Uterus (tissue), 4 donors: ENCODE data around the gene MTHFD2. TPM values are rescaled to one million over a fixed set of nuclear protein-coding genes. Genes with fewer than 3 reads are reported as not detected.

ENCODE experiments used
- DNase-seq, 2 donors: peaks; one replicate each; pipeline ENCODE4 v3.0.0-alpha.2; 2019 to 2020
- H3K27ac ChIP-seq, 2 donors: fragments of 200-600 bp; sonication (generic); 1 replicate in 1 of 2; 2 replicates in 1 of 2; pipeline ENCODE4 v1.5.1; 2016 to 2018
- H3K27me3 ChIP-seq, 2 donors: fragments of 200-600 bp; sonication (generic); one replicate each; pipeline ENCODE4 v1.5.1; 2018 to 2019; ENCODE audit warnings: control low read depth in 1 of 2
- H3K36me3 ChIP-seq, 2 donors: fragments of 200-600 bp; sonication (generic); one replicate each; pipeline ENCODE4 v1.5.1; 2019; ENCODE audit warnings: control low read depth in 1 of 2
- H3K4me1 ChIP-seq, 2 donors: fragments of 200-600 bp; sonication (generic); one replicate each; pipeline ENCODE4 v1.5.1; 2018 to 2019; ENCODE audit warnings: control low read depth in 1 of 2
- H3K4me3 ChIP-seq, 2 donors: fragments of 200-600 bp; sonication (generic); 1 replicate in 1 of 2; 2 replicates in 1 of 2; pipeline ENCODE4 v1.5.1; 2018 to 2019; ENCODE audit warnings: mild to moderate bottlenecking in 1 of 2
- H3K9me3 ChIP-seq, 2 donors: fragments of 200-600 bp; sonication (generic); one replicate each; pipeline ENCODE4 v1.5.1; 2019; ENCODE audit warnings: control low read depth in 1 of 2
- POLR2A ChIP-seq, 2 donors: fragments of 450-650 bp; IDR thresholded peaks; one replicate each; pipeline ENCODE4 v1.6.1; 2016; ENCODE audit warnings: antibody characterized with exemption in 2 of 2, mild to moderate bottlenecking in 1 of 2, moderate library complexity in 1 of 2
- intact Hi-C: fragments of 100-400 bp; cut with DNase I; formaldehyde crosslinking; loops from one replicate; pipeline ENCODE4 v1.15.1; 2023; ENCODE audit warnings: low total_unique reads
- total RNA-seq, 4 donors: library from RNA; depleted of rRNA in 3 of 4; stranded (reverse); fragments of >200 nt in 3 of 4; gene quantifications; one replicate each; pipeline versions ENCODE4 v1.1.0 to v1.2.4, GENCODE V29; 2014 to 2023
- TF ChIP-seq, protein P1 (sequence below), 4 experiments: fragments of 200-600 bp in 2 of 4; fragments of 450-650 bp in 2 of 4; sonication (generic) in 2 of 4; IDR thresholded peaks; one replicate each; pipeline ENCODE4 v1.5.1; 2016 to 2019; ENCODE audit warnings: antibody characterized with exemption in 4 of 4, mild to moderate bottlenecking in 2 of 4, moderate library complexity in 1 of 4
- donor health status: DM: yes; HTN: yes; CAD: no.

Gene MTHFD2
- total RNA-seq, 4 donors from 2014 or later: 32.0 to 55.5 (median 42.3) TPM

GRCh38 chr2:74253306-74253970 lies 55.0 kb downstream of the MTHFD2 start:
- intact Hi-C loops: no loop called here
- Histone ChIP-seq H3K4me1 (no peaks in the 10 kb centered on the region), H3K36me3 (no peaks in the 10 kb centered on the region), H3K27me3 (no peaks in the 10 kb centered on the region), H3K27ac (no peak overlapping the region), H3K9me3 (no peaks in the 10 kb centered on the region), H3K4me3 (no peak overlapping the region)
- TF ChIP-seq, protein P1, sequence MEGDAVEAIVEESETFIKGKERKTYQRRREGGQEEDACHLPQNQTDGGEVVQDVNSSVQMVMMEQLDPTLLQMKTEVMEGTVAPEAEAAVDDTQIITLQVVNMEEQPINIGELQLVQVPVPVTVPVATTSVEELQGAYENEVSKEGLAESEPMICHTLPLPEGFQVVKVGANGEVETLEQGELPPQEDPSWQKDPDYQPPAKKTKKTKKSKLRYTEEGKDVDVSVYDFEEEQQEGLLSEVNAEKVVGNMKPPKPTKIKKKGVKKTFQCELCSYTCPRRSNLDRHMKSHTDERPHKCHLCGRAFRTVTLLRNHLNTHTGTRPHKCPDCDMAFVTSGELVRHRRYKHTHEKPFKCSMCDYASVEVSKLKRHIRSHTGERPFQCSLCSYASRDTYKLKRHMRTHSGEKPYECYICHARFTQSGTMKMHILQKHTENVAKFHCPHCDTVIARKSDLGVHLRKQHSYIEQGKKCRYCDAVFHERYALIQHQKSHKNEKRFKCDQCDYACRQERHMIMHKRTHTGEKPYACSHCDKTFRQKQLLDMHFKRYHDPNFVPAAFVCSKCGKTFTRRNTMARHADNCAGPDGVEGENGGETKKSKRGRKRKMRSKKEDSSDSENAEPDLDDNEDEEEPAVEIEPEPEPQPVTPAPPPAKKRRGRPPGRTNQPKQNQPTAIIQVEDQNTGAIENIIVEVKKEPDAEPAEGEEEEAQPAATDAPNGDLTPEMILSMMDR (IDR thresholded peaks at IDR 0.05): no peak
- TF ChIP-seq POLR2A (IDR thresholded peaks at IDR 0.05): no peak
- DNase-seq: no peak

DNA sequence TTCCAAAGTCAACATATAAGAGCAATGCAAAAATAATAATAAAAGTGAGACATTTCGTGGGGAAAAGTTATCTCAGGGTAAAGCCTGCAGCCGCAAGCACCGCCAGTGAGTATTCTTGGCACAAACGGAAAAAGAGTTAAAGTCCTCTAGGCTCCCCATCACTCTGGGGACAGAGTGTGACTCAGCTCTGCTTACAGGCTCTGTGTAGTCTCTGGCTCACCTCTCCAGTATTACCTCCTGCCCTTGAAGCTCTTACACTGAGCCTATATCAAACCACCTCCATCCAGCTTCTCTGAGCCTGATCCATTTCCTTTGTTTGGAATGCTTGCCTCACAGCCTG lies 55.5 kb downstream of the MTHFD2 start:
- H3K27ac ChIP-seq: no peak overlapping the region
- H3K4me3 ChIP-seq: no peak overlapping the region
- TF ChIP-seq POLR2A (IDR thresholded peaks at IDR 0.05): no peak
- no peak for DNase-seq
- no peaks in the 10 kb centered on the region for H3K9me3 ChIP-seq
- H3K36me3 ChIP-seq: no peaks in the 10 kb centered on the region
- no peaks in the 10 kb centered on the region for H3K27me3 ChIP-seq
- intact Hi-C loops: no loop called here
- no peaks in the 10 kb centered on the region for H3K4me1 ChIP-seq

DNA sequence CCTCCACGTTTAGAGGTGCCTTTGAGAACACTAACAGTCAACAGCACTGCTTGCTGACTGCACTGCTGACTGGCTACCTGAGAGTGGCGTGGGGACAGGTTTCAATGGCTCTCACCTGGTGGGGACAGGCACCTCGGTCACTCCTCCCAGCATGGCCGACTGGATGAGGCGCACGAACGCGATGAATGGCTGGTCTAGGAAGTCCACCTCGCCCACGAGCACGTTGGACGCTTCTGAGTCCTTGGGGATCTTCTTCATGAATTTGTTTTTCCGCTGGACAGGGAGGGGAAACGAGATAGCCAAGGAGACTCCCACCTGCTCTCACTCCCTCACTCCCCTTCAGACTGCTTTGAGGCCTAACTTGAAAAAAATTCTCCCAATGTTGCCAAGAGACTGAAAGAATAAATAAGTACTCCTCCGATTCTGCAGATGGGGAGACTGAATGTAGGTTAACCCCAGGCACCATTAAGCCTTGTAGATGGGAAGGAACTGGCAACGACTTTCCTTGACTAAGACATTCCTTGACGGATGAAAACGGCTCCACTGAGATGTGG lies 57.3 kb downstream of the MTHFD2 start:
- intact Hi-C loops: no loop called here
- Histone ChIP-seq H3K9me3 (no peaks in the 10 kb centered on the region), H3K4me3 (no peak overlapping the region), H3K27me3 (no peaks in the 10 kb centered on the region), H3K36me3 (no peaks in the 10 kb centered on the region), H3K27ac (no peak overlapping the region), H3K4me1 (no peaks in the 10 kb centered on the region)
- no peak for TF ChIP-seq POLR2A (IDR thresholded peaks at IDR 0.05)
- TF ChIP-seq, protein P1 (IDR thresholded peaks at IDR 0.05): no peak
- DNase-seq: no peak

DNA sequence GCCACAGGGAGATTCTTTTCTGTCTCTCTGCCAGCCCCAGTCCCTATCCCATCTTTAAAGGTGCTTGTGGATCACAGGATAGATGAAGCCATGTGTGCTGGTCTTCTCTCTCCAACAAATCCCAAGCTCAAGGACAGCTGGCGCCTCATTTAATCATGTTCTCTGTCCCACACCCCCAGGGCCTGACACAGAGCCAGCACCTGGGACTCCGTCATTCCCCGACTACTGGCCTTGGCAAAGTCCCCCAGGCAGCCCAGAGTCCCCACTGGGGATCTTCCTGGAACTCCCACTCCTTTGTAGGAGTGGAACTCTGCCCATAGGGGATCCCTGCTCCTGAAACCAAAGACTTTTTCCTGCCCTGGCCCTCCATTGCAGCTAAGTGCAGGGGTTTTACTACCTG lies 60.8 kb downstream of the MTHFD2 start:
- DNase-seq: no peak
- Histone ChIP-seq H3K4me3 (no peak overlapping the region), H3K27me3 (no peaks in the 10 kb centered on the region), H3K36me3 (no peaks in the 10 kb centered on the region), H3K9me3 (no peaks in the 10 kb centered on the region), H3K4me1 (no peaks in the 10 kb centered on the region), H3K27ac (no peak overlapping the region)
- TF ChIP-seq POLR2A (IDR thresholded peaks at IDR 0.05): no peak
- intact Hi-C loops: no loop called here

DNA sequence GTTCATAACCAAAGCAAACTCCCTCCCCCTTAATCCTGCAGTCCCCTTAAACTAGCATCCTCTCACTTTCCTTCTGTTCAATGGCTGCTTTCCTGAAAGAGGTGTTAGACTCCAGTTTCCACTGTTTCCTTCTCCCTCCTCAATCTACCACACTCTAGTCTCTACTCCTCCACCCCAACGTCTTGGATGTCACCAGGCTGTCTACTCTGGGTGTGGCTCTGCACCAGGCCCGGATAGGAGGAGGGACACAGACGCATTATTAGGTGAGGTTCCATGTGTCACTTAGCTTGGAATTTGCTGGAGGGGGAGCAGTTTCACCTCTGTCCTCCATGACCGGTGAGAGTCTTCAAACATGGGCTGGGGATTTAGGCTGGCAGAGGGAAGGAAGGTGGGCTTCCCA lies 61.3 kb downstream of the MTHFD2 start:
- no peaks in the 10 kb centered on the region for H3K36me3 ChIP-seq
- TF ChIP-seq, protein P1 (IDR thresholded peaks at IDR 0.05): no peak
- no peak for TF ChIP-seq POLR2A (IDR thresholded peaks at IDR 0.05)
- H3K27me3 ChIP-seq: no peaks in the 10 kb centered on the region
- DNase-seq: no peak
- intact Hi-C loops: no loop called here
- no peak overlapping the region for H3K4me3 ChIP-seq
- no peaks in the 10 kb centered on the region for H3K4me1 ChIP-seq
- H3K27ac ChIP-seq: no peak overlapping the region
- no peaks in the 10 kb centered on the region for H3K9me3 ChIP-seq

DNA sequence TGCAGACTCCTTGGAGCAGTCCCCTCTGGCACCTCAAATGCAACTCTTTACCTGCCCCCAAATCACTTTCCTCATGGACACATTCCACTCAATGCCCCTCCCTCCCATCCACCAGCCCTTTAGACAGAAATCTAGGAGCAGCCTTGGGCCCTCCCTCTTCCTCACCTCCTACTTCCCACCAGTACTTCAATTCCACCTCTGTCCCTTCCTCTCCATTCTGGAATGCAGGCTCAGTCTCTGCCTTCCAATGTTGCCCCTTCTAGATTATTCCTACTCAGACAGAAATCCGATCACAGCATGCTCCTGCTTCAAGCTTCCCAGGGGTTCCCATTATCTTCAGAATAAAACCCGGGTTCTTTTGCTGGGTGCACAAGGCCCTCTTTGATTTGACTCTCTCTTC lies 62.1 kb downstream of the MTHFD2 start:
- intact Hi-C loops: no loop called here
- Histone ChIP-seq H3K4me1 (no peaks in the 10 kb centered on the region), H3K36me3 (no peaks in the 10 kb centered on the region), H3K9me3 (no peaks in the 10 kb centered on the region), H3K27me3 (no peaks in the 10 kb centered on the region), H3K4me3 (no peak overlapping the region), H3K27ac (no peak overlapping the region)
- no peak for DNase-seq
- TF ChIP-seq, protein P1 (IDR thresholded peaks at IDR 0.05): no peak
- no peak for TF ChIP-seq POLR2A (IDR thresholded peaks at IDR 0.05)
